GM19193 (cell line): Measurements from ENCODE around the gene FSTL1.

Experiments used
- POLR2A ChIP-seq: IDR thresholded peaks from 4 replicates; pipeline ENCODE4 v1.6.1; 2011; ENCODE audit not compliant: insufficient read depth, insufficient read length; ENCODE audit errors: extremely low read depth

The FSTL1 gene

GRCh38 chr3:120419797-120420196 lies 31.0 kb downstream of the FSTL1 start:
- TF ChIP-seq POLR2A, result no peak

- TF ChIP-seq POLR2A, result no peak
Measured at GRCh38 chr3:120418866-120419490, 31.8 kb downstream of the FSTL1 start.

- TF ChIP-seq POLR2A, result no peak
Measured at GRCh38 chr3:120418446-120418845, 32.3 kb downstream of the FSTL1 start.

- TF ChIP-seq POLR2A, result no peak
Measured at GRCh38 chr3:120417272-120417911, 33.4 kb downstream of the FSTL1 start.

GRCh38 chr3:120416868-120417267 lies 33.9 kb downstream of the FSTL1 start:
- TF ChIP-seq POLR2A, result no peak

GRCh38 chr3:120415756-120416155 lies 35.0 kb downstream of the FSTL1 start:
- TF ChIP-seq POLR2A, result no peak

GRCh38 chr3:120410541-120410940 lies 40.3 kb downstream of the FSTL1 start:
- TF ChIP-seq POLR2A, result no peak

- no peak for TF ChIP-seq POLR2A
Measured at GRCh38 chr3:120410116-120410515, 40.7 kb downstream of the FSTL1 start.

GRCh38 chr3:120407508-120408287 lies 43.1 kb downstream of the FSTL1 start:
- TF ChIP-seq POLR2A, result no peak

GRCh38 chr3:120404876-120405275 lies 45.9 kb downstream of the FSTL1 start:
- TF ChIP-seq POLR2A, result no peak

- TF ChIP-seq POLR2A, result no peak
Measured at GRCh38 chr3:120402257-120402656, 48.5 kb downstream of the FSTL1 start.

GRCh38 chr3:120399372-120399771 lies 51.4 kb downstream of the FSTL1 start:
- no peak for TF ChIP-seq POLR2A

- TF ChIP-seq POLR2A, result no peak
Measured at GRCh38 chr3:120396469-120396868, 54.3 kb downstream of the FSTL1 start.

- TF ChIP-seq POLR2A, result no peak
Measured at GRCh38 chr3:120394347-120394746, 56.4 kb downstream of the FSTL1 start.

GRCh38 chr3:120393761-120394160 lies 57.0 kb downstream of the FSTL1 start:
- no peak for TF ChIP-seq POLR2A

- no peak for TF ChIP-seq POLR2A
Measured at GRCh38 chr3:120393243-120393642, 57.5 kb downstream of the FSTL1 start.

- no peak for TF ChIP-seq POLR2A
Measured at GRCh38 chr3:120382941-120383447, 67.8 kb downstream of the FSTL1 start.

GRCh38 chr3:120381503-120381902 lies 69.3 kb downstream of the FSTL1 start:
- no peak for TF ChIP-seq POLR2A
